GM21360 (cell line): Measurements from ENCODE around the gene P2RX3.
"Not testable (repeated sequence)": the region's sequence is repeated elsewhere in the genome, so short reads cannot be mapped to it uniquely, and the experiment has no call there.

Source experiments
- ATAC-seq: cut with Tn5 transposase; IDR thresholded peaks from one replicate; pipeline ENCODE4 v1.9.1; 2021; ENCODE audit warnings: mild to moderate bottlenecking, moderate library complexity; ENCODE audit not compliant: unreplicated experiment

The P2RX3 gene

GRCh38 chr11:57348052-57348451 lies 9.9 kb downstream of the P2RX3 start:
- no peak for ATAC-seq

- no peak for ATAC-seq
These were observed 10.6 kb downstream of the P2RX3 start for GRCh38 chr11:57348636-57349313.

GRCh38 chr11:57349491-57350274 lies 11.5 kb downstream of the P2RX3 start:
- no peak for ATAC-seq

- no peak for ATAC-seq
These were observed 14.9 kb downstream of the P2RX3 start for GRCh38 chr11:57353036-57353435.

- ATAC-seq, result no peak
These were observed 15.3 kb downstream of the P2RX3 start for GRCh38 chr11:57353446-57353845.

GRCh38 chr11:57353852-57354251 lies 15.7 kb downstream of the P2RX3 start:
- no peak for ATAC-seq

- no peak for ATAC-seq
These were observed 16.5 kb downstream of the P2RX3 start for GRCh38 chr11:57354699-57355098.

DNA sequence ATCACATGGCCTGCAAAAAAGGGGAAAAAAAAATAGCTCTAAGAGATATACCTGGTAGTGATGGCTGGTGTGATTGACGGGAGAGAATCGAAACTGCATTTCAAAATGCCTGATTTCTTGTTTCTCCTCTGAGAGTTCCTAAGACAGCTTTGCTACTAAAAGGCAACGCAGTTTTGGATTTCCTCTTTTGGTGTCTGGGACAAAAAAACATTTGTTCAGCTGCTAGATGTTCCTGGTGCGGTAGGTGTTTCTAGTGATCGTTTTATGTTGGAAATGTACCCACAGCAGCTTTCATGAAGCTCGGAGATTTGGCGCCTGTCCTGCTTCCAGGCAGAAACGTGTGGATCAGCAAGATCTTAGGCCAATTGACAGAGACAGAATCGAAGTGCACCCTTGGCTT lies 18.1 kb downstream of the P2RX3 start:
- ATAC-seq, result no peak

DNA sequence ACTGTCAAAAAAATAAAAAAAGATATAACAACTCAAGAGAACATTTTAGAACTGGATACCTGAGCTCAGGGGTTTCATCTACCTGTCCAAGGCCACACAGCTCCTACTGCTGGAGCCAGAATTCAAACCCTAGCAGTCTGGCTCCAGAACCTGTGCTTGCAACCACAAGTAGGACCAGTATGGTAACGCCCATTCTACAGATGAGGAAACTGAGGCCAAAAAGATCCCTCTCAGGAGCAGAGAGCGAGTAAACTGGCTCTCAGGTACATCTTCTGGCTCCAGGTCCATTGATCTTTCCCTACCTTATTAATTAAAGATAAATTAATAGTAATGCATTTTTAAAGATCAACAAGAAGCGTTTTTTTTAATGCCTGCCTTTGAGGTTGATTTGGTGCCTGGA lies 19.2 kb downstream of the P2RX3 start:
- no peak for ATAC-seq

GRCh38 chr11:57357856-57358255 lies 19.7 kb downstream of the P2RX3 start:
- ATAC-seq, result no peak

GRCh38 chr11:57358543-57358961 lies 20.4 kb downstream of the P2RX3 start:
- no peak for ATAC-seq

GRCh38 chr11:57358991-57359390 lies 20.8 kb downstream of the P2RX3 start:
- ATAC-seq, result no peak

GRCh38 chr11:57359396-57359795 lies 21.2 kb downstream of the P2RX3 start:
- no peak for ATAC-seq

DNA sequence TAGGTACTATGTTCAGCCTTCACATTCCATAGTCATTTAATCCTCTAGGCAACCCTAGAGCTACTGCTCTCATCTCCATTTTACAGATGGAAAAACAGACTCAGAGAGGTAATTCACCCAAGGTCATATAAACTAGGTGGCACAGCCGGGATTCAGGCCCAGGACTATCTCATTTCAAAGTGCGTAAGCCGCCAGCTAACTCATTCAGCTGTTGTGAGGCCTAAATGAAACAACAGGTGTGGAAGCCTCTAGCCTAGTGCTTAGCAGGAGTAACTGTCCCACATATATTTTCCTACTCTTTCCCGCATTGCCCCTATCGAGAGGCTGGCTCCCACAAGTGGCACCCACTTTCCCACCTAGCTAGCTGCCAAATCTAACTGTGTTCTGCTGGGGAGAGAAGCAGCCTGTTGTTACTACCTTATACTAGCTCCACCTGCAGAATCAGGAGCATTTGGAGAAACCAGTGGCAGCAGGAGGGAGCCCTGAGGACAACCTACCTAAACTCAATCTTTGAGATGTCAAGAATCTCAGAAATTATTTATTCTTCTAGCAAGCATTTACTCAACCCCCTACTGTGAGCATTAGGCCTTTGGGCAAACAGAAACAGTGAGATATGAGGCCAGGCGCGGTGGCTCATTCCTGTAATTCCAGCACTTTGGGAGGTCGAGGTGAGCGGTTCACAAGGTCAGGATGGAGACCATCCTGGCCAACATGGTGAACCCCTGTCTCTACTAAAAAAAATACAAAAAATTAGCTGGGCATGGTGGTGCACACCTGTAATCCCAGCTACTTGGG lies 21.9 kb downstream of the P2RX3 start:
- no peak for ATAC-seq

- no peak for ATAC-seq
These were observed 22.8 kb downstream of the P2RX3 start for GRCh38 chr11:57360991-57361390.

DNA sequence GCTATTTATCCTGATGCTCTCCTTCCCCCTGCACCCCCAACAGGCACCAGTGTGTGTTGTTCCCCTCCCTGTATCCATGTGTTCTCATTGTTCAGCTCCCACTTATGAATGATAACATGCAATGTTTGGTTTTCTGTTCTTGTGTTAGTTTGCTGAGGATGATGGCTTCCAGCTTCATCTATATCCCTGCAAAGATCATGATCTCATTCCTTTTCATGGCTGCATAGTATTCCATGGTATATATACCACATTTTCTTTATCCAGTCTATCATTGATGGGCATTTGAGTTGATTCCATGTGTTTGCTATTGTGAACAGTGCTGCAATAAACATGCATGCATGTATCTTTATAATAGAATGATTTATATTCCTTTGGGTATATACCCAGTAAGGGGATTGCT lies 23.3 kb downstream of the P2RX3 start:
- ATAC-seq, result not testable (repeated sequence)

DNA sequence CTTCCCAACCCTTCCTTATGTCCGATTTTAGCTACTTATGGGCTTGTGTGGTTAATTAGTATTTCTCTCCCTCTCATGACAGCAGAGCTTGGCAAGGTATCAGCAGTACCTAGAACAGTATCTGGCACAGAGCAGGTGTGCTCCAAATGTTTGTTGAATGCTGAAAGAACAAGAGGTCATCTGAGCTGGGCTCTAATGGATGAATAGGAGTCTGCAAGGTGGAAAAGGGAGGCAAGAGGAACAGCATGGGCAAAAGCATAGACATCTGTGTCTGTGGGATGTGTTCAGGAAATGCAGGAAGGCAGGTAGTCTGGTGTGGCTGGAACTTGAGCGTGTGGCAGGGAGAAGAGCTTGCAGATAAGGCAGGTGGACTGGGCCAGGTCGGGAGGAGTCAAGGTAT lies 23.8 kb downstream of the P2RX3 start:
- no peak for ATAC-seq

DNA sequence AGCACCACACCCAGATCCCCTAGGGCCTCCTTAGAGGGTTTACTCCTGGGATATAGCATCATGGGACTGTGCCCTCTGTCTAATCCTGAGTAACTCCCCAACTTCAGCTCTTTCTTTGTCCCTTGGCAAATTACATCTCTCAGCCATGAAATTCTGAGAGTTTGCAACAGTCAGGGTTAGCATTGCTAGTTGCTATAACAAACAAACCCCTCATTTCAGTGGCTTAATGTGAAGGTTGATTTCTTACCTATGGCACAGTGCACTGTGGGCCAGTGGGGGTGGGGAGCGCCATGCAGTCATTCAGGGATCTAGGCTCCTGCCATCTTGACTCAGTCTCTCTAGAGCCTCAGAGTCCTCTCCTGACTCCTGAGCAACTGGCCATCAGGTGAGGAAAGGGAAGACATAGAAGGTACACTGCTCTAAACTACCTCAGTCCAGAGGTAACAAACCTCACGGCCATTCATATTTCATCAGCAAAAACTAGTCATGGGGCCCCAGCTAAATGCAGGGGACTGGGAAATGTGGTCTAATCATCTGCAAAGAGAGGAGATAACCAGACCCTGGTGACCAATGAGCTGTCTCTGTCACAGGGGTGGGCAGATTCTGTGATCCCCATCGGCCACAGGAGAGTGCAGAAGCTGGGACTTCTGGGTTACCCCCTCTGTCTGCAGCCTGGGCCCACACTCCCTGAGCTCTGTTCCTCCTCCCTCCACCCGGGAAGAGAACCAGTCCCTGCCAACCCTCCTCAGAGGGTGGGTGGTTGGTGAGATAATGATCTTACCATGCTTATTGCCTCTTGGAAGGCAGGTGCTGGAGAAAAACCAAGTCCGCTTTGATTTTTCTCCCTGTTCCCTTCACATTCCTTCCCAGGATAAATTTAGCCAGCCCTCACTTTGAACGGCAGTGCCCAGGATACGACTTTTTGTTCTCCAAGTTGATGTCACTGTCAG lies 25.3 kb downstream of the P2RX3 start:
- ATAC-seq, result no peak

DNA sequence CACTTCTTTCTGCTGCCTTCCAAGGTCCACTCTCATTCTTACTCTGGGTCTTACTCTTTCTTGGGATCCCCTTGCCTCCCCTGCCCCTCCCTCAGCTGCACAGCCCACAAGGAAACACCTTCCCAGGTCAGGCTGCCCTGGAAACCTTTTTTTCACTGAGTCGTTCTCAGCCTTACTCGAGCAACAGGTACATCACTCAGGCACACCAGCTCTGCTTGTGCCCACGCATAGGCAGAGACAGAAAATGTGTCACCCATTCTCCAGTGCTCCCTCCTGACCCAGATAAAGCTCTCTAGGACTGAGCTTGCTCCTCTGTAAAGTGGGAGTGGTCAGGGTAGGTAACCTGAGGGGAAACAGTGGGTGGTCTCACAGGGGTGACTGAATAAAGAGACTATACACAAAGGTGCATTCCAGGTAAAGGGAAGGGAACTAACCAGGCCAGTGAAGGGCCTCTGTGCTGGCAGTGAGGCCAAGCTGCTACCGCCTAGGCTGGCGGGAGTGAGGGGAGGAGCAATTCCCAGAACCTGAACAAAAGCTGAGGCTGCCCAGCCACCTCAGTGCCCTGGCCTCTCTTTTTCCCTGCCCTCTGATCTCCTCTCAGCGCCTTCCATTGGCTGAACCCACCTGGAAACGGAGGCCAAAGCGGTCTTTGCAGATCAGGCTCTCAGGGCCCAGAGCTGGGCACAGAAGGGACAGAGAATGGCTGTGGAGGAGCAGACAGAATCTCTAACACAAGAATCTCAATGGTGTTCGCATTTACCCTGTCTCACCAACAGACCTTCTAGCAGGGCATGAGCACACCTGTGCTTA lies 26.9 kb downstream of the P2RX3 start:
- no peak for ATAC-seq
